NCI-H460 (cell line): ENCODE measurements around the gene LMO7. TPM values are rescaled to one million over a fixed set of nuclear protein-coding genes. Genes with fewer than 3 reads are reported as not detected.
A peak's percentile ranks its signal among the peaks of the same experiment; 100 is the strongest.

Source experiments
- DNase-seq: peaks from one replicate; pipeline ENCODE4 v3.0.0-alpha.2; 2016; ENCODE audit warnings: low read depth; ENCODE audit errors: extremely low read depth
- total RNA-seq: library from RNA; depleted of rRNA; stranded (reverse); fragments of >200 nt; shearing (Covaris generic); gene quantifications from 2 replicates; pipeline ENCODE4 v1.2.3, GENCODE V29; 2014

LMO7 gene
- total RNA-seq, 1 experiment from 2014 or later: 11.3 TPM

GRCh38 chr13:75831389-75831788 is 195.3 kb downstream of the LMO7 start:
- DNase-seq: no peak

- no peak for DNase-seq
Measured at GRCh38 chr13:75832812-75833211, 196.7 kb downstream of the LMO7 start.

DNA sequence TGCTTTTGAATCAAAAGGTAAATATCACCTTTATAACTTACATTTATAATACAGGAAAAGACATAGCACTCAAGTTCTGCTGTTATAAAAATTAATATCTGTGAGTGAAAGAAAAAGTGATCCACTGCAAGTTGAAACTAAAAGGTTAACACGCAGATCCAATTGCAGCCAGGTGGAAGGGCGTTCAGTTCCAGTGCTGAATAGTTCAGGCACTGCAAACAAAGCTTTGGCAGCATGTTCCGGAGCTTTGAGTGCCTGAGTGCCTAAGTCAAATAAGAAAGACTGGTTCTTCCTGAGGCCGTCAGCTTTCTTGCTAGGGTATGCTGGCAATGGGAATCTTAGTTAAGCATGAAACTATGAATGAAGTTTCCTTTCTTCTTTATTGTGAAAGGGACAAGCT is 200.3 kb downstream of the LMO7 start:
- no peak for DNase-seq

DNA sequence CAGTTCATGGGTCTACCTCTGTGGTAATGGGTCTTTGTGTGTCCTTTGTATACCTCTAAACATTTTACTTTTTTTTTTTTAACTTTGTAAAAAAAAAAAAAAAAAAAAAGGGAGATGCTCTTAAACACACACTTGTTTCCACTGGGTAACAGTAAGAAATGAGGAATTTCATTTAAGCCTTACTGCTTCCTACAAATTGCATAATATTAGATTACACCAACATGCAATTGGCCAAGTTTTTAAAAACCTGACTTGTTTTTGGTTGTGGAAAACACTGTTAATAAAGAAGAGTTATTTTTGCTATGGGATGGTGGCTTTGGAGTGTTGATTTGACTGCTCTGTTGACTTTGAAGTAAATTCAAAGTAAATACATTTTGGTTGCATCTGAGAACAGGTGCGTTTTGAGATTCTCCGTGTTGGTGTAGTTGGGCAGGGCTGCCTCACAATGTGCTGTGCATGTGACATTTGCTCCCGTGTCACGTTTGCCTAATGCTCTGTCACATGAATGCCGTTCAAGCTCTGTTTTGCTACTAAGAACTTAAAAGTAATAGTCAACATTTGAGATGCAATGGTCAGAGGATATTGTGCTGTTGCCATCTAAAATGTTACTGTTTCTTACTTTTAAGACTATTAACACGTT is 202.4 kb downstream of the LMO7 start:
- no peak for DNase-seq

- no peak for DNase-seq
Measured at GRCh38 chr13:75839406-75839805, 203.3 kb downstream of the LMO7 start.

DNA sequence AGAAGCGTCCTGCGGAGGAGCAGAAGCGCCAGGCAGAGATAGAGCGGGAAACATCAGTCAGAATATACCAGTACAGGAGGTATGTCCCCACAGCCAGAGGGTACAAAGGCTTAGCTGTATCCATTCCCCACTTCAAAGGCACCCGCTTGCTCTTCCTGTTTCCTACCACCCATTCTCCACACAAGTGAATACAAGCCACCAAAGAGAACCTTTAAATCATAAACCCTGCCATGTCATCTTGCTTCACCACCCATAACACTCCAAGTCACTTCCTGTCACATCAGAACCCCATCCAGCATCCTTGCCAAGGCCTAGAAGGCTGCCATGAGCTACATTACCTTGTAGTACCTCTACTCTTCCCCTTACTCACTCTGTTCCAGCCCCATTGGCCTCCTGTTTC is 205.8 kb downstream of the LMO7 start:
- DNase-seq: no peak

DNA sequence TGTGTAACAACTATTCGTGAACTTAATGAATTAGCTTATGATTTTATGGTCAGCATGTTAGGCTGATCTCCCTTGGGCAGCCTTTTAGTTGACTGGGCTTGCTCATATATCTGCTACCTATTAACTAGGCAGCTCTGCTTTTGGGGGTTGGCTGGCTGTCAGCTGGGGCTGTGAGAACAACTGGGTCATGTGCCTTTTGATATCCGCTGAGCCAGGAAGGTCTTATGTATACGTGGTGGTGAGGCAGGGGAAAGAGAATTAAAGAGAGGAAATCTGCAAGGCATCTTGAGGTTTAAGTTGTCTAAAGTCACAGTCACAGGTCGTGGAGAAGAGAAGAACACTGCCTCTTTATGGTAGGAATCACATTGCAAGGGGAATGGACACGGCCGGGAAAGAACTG is 206.9 kb downstream of the LMO7 start:
- no peak for DNase-seq

- DNase-seq: no peak
Measured at GRCh38 chr13:75843991-75844390, 207.9 kb downstream of the LMO7 start.

- no peak for DNase-seq
Measured at GRCh38 chr13:75847588-75847987, 211.5 kb downstream of the LMO7 start.

DNA sequence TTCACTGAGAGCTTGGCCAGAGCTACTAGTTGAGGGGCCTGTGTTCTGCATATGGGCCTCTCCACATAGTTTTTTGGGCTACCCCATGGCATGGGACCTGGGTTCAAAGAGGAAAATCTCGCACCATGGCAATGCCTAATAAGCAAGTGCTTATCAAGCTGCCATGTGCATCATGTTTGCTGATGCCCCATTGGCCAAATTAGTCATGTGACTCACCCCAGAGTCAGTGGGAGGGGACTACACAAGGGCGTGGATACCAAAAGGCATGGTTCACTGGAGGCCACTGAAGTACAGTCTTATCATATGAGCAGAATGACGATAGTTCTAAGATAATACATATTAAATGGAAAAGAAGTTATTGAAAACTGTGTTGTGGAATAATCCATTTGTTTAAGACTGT is 214.8 kb downstream of the LMO7 start:
- no peak for DNase-seq

GRCh38 chr13:75855216-75855615 is 219.1 kb downstream of the LMO7 start:
- DNase-seq: no peak

GRCh38 chr13:75855847-75856246 is 219.7 kb downstream of the LMO7 start:
- no peak for DNase-seq

- DNase-seq: no peak
Measured at GRCh38 chr13:75857291-75857690, 221.2 kb downstream of the LMO7 start.

- no peak for DNase-seq
Measured at GRCh38 chr13:75860935-75861334, 224.8 kb downstream of the LMO7 start.

DNA sequence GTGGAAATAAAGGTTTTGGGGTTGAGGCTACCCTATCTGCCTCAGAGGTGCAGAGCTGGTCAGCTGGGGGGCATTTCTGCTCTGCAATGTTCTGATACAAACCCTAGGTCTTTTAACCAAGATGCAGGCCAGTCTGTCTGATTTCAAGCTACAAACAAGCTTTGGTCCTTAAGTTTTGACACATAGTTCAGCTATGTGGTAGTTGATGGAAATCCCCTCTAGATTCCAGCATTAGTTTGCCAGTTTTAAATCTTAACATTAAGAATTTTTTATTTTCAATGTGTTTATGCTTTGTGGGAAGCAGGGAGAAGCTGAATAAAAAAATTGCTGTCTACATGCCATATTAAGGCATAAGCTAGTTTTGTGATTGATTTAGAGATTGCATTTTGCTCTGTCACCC is 225.7 kb downstream of the LMO7 start:
- no peak for DNase-seq

- no peak for DNase-seq
Measured at GRCh38 chr13:75864718-75865117, 228.6 kb downstream of the LMO7 start.

- DNase-seq: no peak
Measured at GRCh38 chr13:75867379-75868117, 231.4 kb downstream of the LMO7 start.

DNA sequence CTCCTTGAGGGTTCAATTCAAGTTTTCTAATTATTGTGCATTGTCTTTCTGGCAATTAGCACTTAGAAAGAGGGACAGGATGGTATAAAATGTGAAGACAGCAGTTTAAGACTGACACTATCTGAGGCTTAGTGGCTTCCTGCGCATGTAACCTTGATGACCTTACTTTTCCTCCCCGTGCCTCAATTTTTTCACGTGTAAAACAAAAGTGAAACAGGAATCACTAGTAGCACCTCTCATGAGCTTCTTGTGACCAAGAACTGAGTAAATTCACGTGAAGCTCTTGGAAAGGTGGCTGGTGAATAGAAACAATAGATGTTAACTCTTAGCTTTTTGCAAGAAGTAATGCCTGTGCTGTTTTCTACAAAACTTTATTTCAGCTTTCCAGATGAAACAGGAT is 233.9 kb downstream of the LMO7 start:
- DNase-seq: no peak

DNA sequence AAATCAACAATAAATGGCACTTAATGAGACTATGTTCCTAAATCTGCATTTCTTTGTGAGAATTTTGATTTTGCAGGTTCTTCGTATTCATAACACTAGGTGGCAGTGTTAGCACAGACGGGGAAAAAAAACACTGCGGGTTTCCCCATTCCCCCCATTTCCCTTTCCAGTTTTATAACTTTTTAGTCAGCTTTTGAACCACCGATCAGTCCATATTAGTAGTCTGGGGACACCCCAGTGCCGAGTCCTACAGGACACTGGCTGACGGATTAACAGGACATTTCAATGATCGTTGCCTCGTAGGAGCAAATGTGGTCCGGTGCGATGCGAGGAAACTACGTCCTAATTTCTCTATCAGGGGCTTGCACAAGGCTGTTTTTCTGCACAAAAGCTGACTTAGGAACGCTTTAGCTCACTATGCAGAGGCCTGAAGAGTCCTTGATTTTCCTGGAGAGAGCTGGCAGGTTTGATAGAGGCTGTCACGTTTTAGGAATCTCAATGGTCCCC is 234.3 kb downstream of the LMO7 start:
- peak; percentile 19 for DNase-seq

- no peak for DNase-seq
Measured at GRCh38 chr13:75871059-75871458, 234.9 kb downstream of the LMO7 start.

- no peak for DNase-seq
Measured at GRCh38 chr13:75872980-75873379, 236.8 kb downstream of the LMO7 start.

- DNase-seq: no peak
Measured at GRCh38 chr13:75873494-75873893, 237.4 kb downstream of the LMO7 start.
